H9 (cell line): Measurements from ENCODE around the gene UBE4B. TPM values are rescaled to one million over a fixed set of nuclear protein-coding genes. Genes with fewer than 3 reads are reported as not detected.

Source experiments
- DNase-seq: peaks from one replicate; pipeline ENCODE4 v3.0.0-alpha.2; 2017
- H2AFZ ChIP-seq: one replicate; pipeline ENCODE4 v1.6.1; 2013; ENCODE audit warnings: mild to moderate bottlenecking, low read length, control low read depth, moderate library complexity
- H2AK5ac ChIP-seq: 2 replicates; pipeline ENCODE4 v1.6.1; 2013; ENCODE audit warnings: low read length, control low read depth, mixed read lengths; ENCODE audit not compliant: insufficient read length
- H2BK120ac ChIP-seq: one replicate; pipeline ENCODE4 v1.6.1; 2013; ENCODE audit warnings: low read depth, mild to moderate bottlenecking, low read length, control low read depth, inconsistent platforms; ENCODE audit not compliant: poor library complexity, severe bottlenecking
- H2BK12ac ChIP-seq: 2 replicates; pipeline ENCODE4 v1.6.1; 2013; ENCODE audit warnings: low read length, control low read depth, mixed read lengths, low read depth; ENCODE audit not compliant: insufficient read length
- H2BK15ac ChIP-seq: 2 replicates; pipeline ENCODE4 v1.6.1; 2013; ENCODE audit warnings: low read depth, low read length, control low read depth
- H2BK20ac ChIP-seq: one replicate; pipeline ENCODE4 v1.6.1; 2013; ENCODE audit warnings: low read depth, mild to moderate bottlenecking, low read length, control low read depth, inconsistent platforms; ENCODE audit not compliant: poor library complexity, severe bottlenecking
- H2BK5ac ChIP-seq: 2 replicates; pipeline ENCODE4 v1.6.1; 2013; ENCODE audit warnings: low read length, control low read depth, mixed read lengths; ENCODE audit not compliant: insufficient read length
- H3K14ac ChIP-seq: 2 replicates; pipeline ENCODE4 v1.6.1; 2013; ENCODE audit warnings: low read length, control low read depth; ENCODE audit not compliant: insufficient read depth
- H3K18ac ChIP-seq: 2 replicates; pipeline ENCODE4 v1.6.1; 2013; ENCODE audit warnings: low read depth, mild to moderate bottlenecking, mixed read lengths, low read length, control low read depth; ENCODE audit not compliant: insufficient read length
- H3K23ac ChIP-seq: 2 replicates; pipeline ENCODE4 v1.6.1; 2013; ENCODE audit warnings: low read length, control low read depth, mixed read lengths, low read depth; ENCODE audit not compliant: insufficient read length
- H3K23me2 ChIP-seq: 2 replicates; pipeline ENCODE4 v1.6.1; 2013; ENCODE audit warnings: low read depth, mild to moderate bottlenecking, mixed read lengths, low read length, control low read depth; ENCODE audit not compliant: insufficient read length, poor library complexity, severe bottlenecking
- H3K27ac ChIP-seq: 2 replicates; pipeline ENCODE4 v1.5.1; 2013; ENCODE audit warnings: low read length, control low read depth, mixed read lengths, low read depth; ENCODE audit not compliant: insufficient read length
- H3K27me3 ChIP-seq: 2 replicates; pipeline ENCODE4 v1.6.1; 2013; ENCODE audit warnings: low read length, control low read depth, inconsistent platforms; ENCODE audit not compliant: insufficient read depth
- H3K4ac ChIP-seq: 2 replicates; pipeline ENCODE4 v1.6.1; 2013; ENCODE audit warnings: low read depth, mild to moderate bottlenecking, control low read depth, inconsistent platforms, low read length, moderate library complexity
- H3K4me1 ChIP-seq: 2 replicates; pipeline ENCODE4 v1.6.1; 2013; ENCODE audit warnings: low read length, control low read depth, inconsistent platforms; ENCODE audit not compliant: insufficient read depth
- H3K4me2 ChIP-seq: 2 replicates; pipeline ENCODE4 v1.6.1; 2013; ENCODE audit warnings: low read length, control low read depth, mixed read lengths; ENCODE audit not compliant: insufficient read length, insufficient read depth
- H3K56ac ChIP-seq: 2 replicates; pipeline ENCODE4 v1.6.1; 2013; ENCODE audit warnings: low read depth, mild to moderate bottlenecking, mixed read lengths, low read length, control low read depth; ENCODE audit not compliant: insufficient read length
- H3K79me1 ChIP-seq: 2 replicates; pipeline ENCODE4 v1.6.1; 2013; ENCODE audit warnings: low read depth, mild to moderate bottlenecking, moderate library complexity, low read length, control low read depth, inconsistent platforms; ENCODE audit not compliant: insufficient read depth, poor library complexity, severe bottlenecking
- H3K79me2 ChIP-seq: 2 replicates; pipeline ENCODE4 v1.6.1; 2013; ENCODE audit warnings: low read length, control low read depth, inconsistent platforms; ENCODE audit not compliant: insufficient read depth
- H3K9ac ChIP-seq: 2 replicates; pipeline ENCODE4 v1.6.1; 2013; ENCODE audit warnings: low read length, control low read depth, mixed read lengths; ENCODE audit not compliant: insufficient read length; ENCODE audit errors: extremely low read depth
- H3K9me3 ChIP-seq: one replicate; pipeline ENCODE4 v1.6.1; 2013; ENCODE audit warnings: low read depth, low read length, inconsistent platforms; ENCODE audit not compliant: control insufficient read depth
- H3T11ph ChIP-seq: one replicate; pipeline ENCODE4 v1.6.1; 2013; ENCODE audit warnings: mild to moderate bottlenecking, low read length, control low read depth, inconsistent platforms
- H4K20me1 ChIP-seq: one replicate; pipeline ENCODE4 v1.6.1; 2013; ENCODE audit not compliant: control insufficient read depth, insufficient read length, insufficient read depth
- H4K5ac ChIP-seq: 2 replicates; pipeline ENCODE4 v1.6.1; 2013; ENCODE audit warnings: low read depth, mild to moderate bottlenecking, mixed read lengths, low read length, control low read depth; ENCODE audit not compliant: insufficient read length
- H4K8ac ChIP-seq: replicated peaks from 2 replicates; pipeline ENCODE4 v1.6.1; 2013; ENCODE audit warnings: low read length, control low read depth, mixed read lengths, low read depth; ENCODE audit not compliant: insufficient read length
- H4K91ac ChIP-seq: 2 replicates; pipeline ENCODE4 v1.6.1; 2013; ENCODE audit warnings: low read depth, mild to moderate bottlenecking, moderate library complexity, mixed read lengths, low read length, control low read depth; ENCODE audit not compliant: insufficient read length
- H3K27ac Mint-ChIP-seq, 3 experiments: 2 replicates in 2 of 3; 3 replicates in 1 of 3; pipeline ENCODE4 v1.8.0; 2020 to 2021; ENCODE audit warnings: mixed read lengths in 3 of 3, mild to moderate bottlenecking in 1 of 3, moderate library complexity in 1 of 3
- H3K27me3 Mint-ChIP-seq: 2 replicates; pipeline ENCODE4 v1.8.0; 2021; ENCODE audit warnings: low read depth, mild to moderate bottlenecking, moderate library complexity, mixed read lengths
- H3K36me3 Mint-ChIP-seq, 3 experiments: 2 replicates in 2 of 3; 3 replicates in 1 of 3; pipeline ENCODE4 v1.8.0; 2020 to 2021; ENCODE audit warnings: low read depth in 3 of 3, mixed read lengths in 3 of 3; ENCODE audit not compliant: insufficient read depth in 1 of 3
- H3K4me1 Mint-ChIP-seq, 2 experiments: 2 replicates each; pipeline ENCODE4 v1.8.0; 2020; ENCODE audit warnings: mixed read lengths in 2 of 2
- H3K4me3 Mint-ChIP-seq, 2 experiments: 2 replicates in 1 of 2; 3 replicates in 1 of 2; pipeline ENCODE4 v1.8.0; 2020 to 2021; ENCODE audit warnings: mild to moderate bottlenecking in 2 of 2, mixed read lengths in 2 of 2, moderate library complexity in 1 of 2
- H3K9me3 Mint-ChIP-seq, 2 experiments: 2 replicates in 1 of 2; 3 replicates in 1 of 2; pipeline ENCODE4 v1.8.0; 2020; ENCODE audit warnings: mild to moderate bottlenecking in 2 of 2, mixed read lengths in 2 of 2, moderate library complexity in 1 of 2
- CTCF ChIP-seq: fragments of 200-600 bp; sonication (generic); conservative IDR thresholded peaks from 3 replicates; pipeline ENCODE4 v1.8.0; 2021; ENCODE audit warnings: antibody characterized with exemption, mild to moderate bottlenecking
- WGBS: extraction: QIAGEN DNeasy Blood & Tissue Kit; methylation state at CpG from one replicate; pipeline ENCODE4 v1.1.7; 2013; ENCODE audit warnings: missing lambda C conversion rate, low lambda C conversion rate, mixed read lengths; ENCODE audit not compliant: insufficient read length; ENCODE audit errors: extremely low coverage; 5-methylcytosine and 5-hydroxymethylcytosine counted together
- total RNA-seq: library from RNA; stranded (reverse); gene quantifications from 2 replicates; pipeline ENCODE4 v1.2.1, GENCODE V29; 2021

UBE4B gene
- total RNA-seq, 1 experiment from 2014 or later: 67.6 TPM

- Histone ChIP-seq H2BK5ac (peak overlapping the region; percentile 76), H3K14ac (peak overlapping the region; percentile 90), H3K18ac (peak overlapping the region; percentile 36), H3K4me1 (peaks cover 2% of the 10 kb centered on the region; the same call in 1 of the 2 replicates), H3K4me2 (peak overlapping the region; percentile 82), H2AFZ (no peak overlapping the region), H3K27me3 (no peaks in the 10 kb centered on the region), H4K91ac (no peak overlapping the region), H2BK15ac (no peak overlapping the region), H2BK12ac (no peak overlapping the region), H2AK5ac (no peak overlapping the region), H2BK120ac (no peak overlapping the region), H4K20me1 (no peaks in the 10 kb centered on the region), H3K9me3 (no peaks in the 10 kb centered on the region), H3K27ac (peak overlapping the region; percentile 95), H4K8ac (no peak overlapping the region), H3K23me2 (peaks cover 12% of the 10 kb centered on the region), H3K4ac (no peak overlapping the region), H3K79me1 (no peaks in the 10 kb centered on the region), H2BK20ac (no peak overlapping the region), H3K56ac (no peak overlapping the region), H3K9ac (peak overlapping the region; percentile 96), H3K79me2 (peaks cover 5% of the 10 kb centered on the region; the same call in 1 of the 2 replicates), H4K5ac (peak overlapping the region; percentile 67), H3T11ph (no peak overlapping the region), H3K23ac (no peak overlapping the region)
- H3K4me3 Mint-ChIP-seq: peak overlapping the region; percentile 89 to 92
- H3K9me3 Mint-ChIP-seq: peaks cover 0 to 2% of the 10 kb centered on the region in 2 experiments; a peak in 3 of 5 replicates
- H3K27ac Mint-ChIP-seq: peak overlapping the region; percentile 99 to 100 (median 99)
- whole genome bisulfite sequencing: no CpG with 5 or more reads among the region's 19 CpGs
- peaks cover 6 to 12% (median 8%) of the 10 kb centered on the region in 3 experiments; a peak in 5 of 7 replicates for H3K36me3 Mint-ChIP-seq
- TF ChIP-seq CTCF: no peak
- peaks cover 15 to 19% of the 10 kb centered on the region in 2 experiments for H3K4me1 Mint-ChIP-seq
- H3K27me3 Mint-ChIP-seq: no peaks in the 10 kb centered on the region
- peak; percentile 33 for DNase-seq
Measured at GRCh38 chr1:10033359-10033845, 644 bp downstream of the UBE4B start.
